HG02870 (cell line): ENCODE results near the gene YWHAB.

ENCODE experiments used
- ATAC-seq: cut with Tn5 transposase; IDR thresholded peaks from one replicate; pipeline ENCODE4 v1.9.1; 2021; ENCODE audit warnings: mild to moderate bottlenecking, moderate library complexity; ENCODE audit not compliant: unreplicated experiment

Gene YWHAB

DNA sequence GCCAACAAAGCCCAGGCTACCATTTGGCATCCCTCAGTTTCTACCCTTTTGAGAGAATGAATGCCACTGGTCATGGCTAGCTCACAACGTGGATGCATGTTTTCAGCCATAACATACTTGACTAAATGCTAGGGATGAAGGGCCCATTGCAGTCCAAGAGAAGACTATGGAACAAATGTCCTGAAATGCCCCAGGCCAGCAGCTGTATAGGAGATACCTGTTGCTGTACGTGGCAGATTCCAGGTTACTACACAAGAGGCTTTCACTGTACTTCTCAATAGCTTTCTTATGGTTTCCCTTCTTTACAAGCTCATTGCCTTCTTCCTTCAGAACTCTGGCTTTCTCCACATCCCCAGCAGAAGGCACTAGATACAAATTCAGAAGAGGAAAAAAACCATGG, 63.0 kb downstream of the YWHAB start:
- no peak for ATAC-seq

DNA sequence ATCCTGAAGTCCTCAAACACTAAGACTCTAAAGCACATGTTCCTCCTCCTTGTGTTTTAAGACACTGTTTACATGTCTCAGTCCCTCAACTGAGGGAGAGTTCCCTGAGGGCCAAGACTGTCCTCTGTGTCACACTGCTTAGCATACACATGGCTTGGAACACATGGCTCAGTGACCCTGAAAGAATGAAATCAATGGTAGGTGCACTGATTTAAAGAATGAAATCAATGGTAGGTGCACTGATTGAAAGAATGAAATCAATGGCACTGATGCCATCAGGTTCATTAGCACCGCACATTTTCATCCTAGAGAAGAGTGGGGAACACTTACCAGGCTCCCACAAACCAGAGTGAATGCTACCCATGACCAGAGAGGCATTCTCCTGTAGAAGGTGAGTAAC, 64.9 kb downstream of the YWHAB start:
- no peak for ATAC-seq

- no peak for ATAC-seq
Measured at GRCh38 chr20:44952731-44953130, 67.2 kb downstream of the YWHAB start.

- ATAC-seq: no peak
Measured at GRCh38 chr20:44954211-44954610, 68.7 kb downstream of the YWHAB start.

GRCh38 chr20:44955270-44955669, 69.8 kb downstream of the YWHAB start:
- ATAC-seq: no peak

- no peak for ATAC-seq
Measured at GRCh38 chr20:44956410-44956809, 70.9 kb downstream of the YWHAB start.
